Stimulated activated CD8-positive, alpha-beta memory T cell treated with anti-CD3 and anti-CD28 coated beads, Interleukin-4, amount 100 ng/mL, for 48 hours (primary cell): ENCODE results near the gene ZFP91.

Experiments
- DNase-seq: peaks from one replicate; pipeline ENCODE4 v3.0.0-alpha.2; 2020

ZFP91 gene

GRCh38 chr11:58578635-58579191 lies at the start of gene ZFP91:
Gene ZFP91, plus strand, starts transcription at chr11:58579063. Its CDS starts 219 bp downstream, at chr11:58579282.
- peak; percentile 95 for DNase-seq

GRCh38 chr11:58530236-58530635 lies 48.6 kb upstream of the ZFP91 start:
- no peak for DNase-seq

- DNase-seq, result no peak
These were observed 47.0 kb upstream of the ZFP91 start for GRCh38 chr11:58531865-58532341.

- no peak for DNase-seq
These were observed 32.0 kb upstream of the ZFP91 start for GRCh38 chr11:58546841-58547240.

- no peak for DNase-seq
These were observed 29.2 kb upstream of the ZFP91 start for GRCh38 chr11:58549644-58550043.

- no peak for DNase-seq
These were observed 18.0 kb upstream of the ZFP91 start for GRCh38 chr11:58560842-58561241.

GRCh38 chr11:58561394-58562098 lies 17.3 kb upstream of the ZFP91 start:
- DNase-seq, result no peak

- DNase-seq, result no peak
These were observed 16.5 kb upstream of the ZFP91 start for GRCh38 chr11:58562375-58562800.

GRCh38 chr11:58564231-58564630 lies 14.6 kb upstream of the ZFP91 start:
- no peak for DNase-seq

- peak; percentile 83 for DNase-seq
These were observed 10.9 kb upstream of the ZFP91 start for GRCh38 chr11:58567889-58568512.

- DNase-seq, result peak; percentile 33
These were observed 6.0 kb upstream of the ZFP91 start for GRCh38 chr11:58572906-58573305.

GRCh38 chr11:58573451-58574104 lies 5.3 kb upstream of the ZFP91 start:
- peak; percentile 81 for DNase-seq

- no peak for DNase-seq
These were observed 4.0 kb upstream of the ZFP91 start for GRCh38 chr11:58574881-58575280.

- DNase-seq, result peak; percentile 58
These were observed 3.4 kb upstream of the ZFP91 start, which contains the start of gene LPXN for GRCh38 chr11:58575377-58576020. Gene LPXN, minus strand, starts transcription at chr11:58575856. Its CDS starts 84 bp downstream, at chr11:58575772.

- DNase-seq, result peak; percentile 32
These were observed 1.9 kb upstream of the ZFP91 start for GRCh38 chr11:58576887-58577471.

- peak; percentile 82 for DNase-seq
These were observed 1.2 kb upstream of the ZFP91 start for GRCh38 chr11:58577555-58578135.

GRCh38 chr11:58578136-58578634 lies 678 bp upstream of the ZFP91 start:
- peak; percentile 92 for DNase-seq

- peak; percentile 92 for DNase-seq
These were observed 598 bp downstream of the ZFP91 start for GRCh38 chr11:58579192-58580129.

- no peak for DNase-seq
These were observed 1.4 kb downstream of the ZFP91 start for GRCh38 chr11:58580311-58580710.

GRCh38 chr11:58582437-58582836 lies 3.6 kb downstream of the ZFP91 start:
- no peak for DNase-seq

GRCh38 chr11:58586998-58587397 lies 8.1 kb downstream of the ZFP91 start:
- no peak for DNase-seq
